ENCODE data around the gene DESI2.
"Not testable (repeated sequence)": the region's sequence is repeated elsewhere in the genome, so short reads cannot be mapped to it uniquely, and the experiment has no call there.

DNA sequence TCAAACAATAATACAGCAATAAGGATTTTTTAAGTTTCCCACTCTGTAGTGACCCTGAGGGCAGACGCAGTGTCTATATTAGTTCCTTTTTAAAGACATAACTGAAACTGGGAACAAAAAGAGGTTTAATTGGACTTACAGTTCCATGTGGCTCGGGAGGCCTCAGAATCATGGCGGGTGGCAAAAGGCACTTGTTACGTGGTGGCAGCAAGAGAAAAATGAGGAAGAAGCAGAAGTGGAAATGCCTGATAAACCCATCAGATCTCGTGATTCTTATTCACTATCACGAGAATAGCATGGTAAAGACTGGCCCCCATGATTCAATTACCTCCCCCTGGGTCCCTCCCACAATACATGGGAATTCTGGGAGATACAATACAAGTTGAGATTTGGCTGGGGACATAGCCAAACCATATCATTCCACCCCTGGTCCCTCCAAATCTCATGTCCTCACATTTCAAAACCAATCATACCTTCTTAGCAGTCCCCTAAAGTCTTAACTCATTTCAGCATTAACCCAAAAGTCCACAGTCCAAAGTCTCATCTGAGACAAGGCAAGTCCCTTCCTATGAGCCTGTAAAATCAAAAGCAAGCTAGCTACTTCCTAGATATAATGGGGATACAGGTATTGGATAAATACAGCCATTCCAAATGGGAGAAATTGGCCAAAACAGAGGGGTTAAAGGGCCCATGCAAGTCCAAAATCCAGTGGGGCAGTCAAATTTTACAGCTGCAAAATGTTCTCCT is 13.9 kb downstream of the DESI2 start:
- TF ChIP-seq, protein P1, sequence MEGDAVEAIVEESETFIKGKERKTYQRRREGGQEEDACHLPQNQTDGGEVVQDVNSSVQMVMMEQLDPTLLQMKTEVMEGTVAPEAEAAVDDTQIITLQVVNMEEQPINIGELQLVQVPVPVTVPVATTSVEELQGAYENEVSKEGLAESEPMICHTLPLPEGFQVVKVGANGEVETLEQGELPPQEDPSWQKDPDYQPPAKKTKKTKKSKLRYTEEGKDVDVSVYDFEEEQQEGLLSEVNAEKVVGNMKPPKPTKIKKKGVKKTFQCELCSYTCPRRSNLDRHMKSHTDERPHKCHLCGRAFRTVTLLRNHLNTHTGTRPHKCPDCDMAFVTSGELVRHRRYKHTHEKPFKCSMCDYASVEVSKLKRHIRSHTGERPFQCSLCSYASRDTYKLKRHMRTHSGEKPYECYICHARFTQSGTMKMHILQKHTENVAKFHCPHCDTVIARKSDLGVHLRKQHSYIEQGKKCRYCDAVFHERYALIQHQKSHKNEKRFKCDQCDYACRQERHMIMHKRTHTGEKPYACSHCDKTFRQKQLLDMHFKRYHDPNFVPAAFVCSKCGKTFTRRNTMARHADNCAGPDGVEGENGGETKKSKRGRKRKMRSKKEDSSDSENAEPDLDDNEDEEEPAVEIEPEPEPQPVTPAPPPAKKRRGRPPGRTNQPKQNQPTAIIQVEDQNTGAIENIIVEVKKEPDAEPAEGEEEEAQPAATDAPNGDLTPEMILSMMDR (IDR thresholded peaks at IDR 0.05; ENCODE audit: borderline replicate concordance, extremely low read depth, low read length, poor library complexity, severe bottlenecking): not testable (repeated sequence)
- TF ChIP-seq EZH2 (IDR thresholded peaks at IDR 0.05; ENCODE audit: borderline replicate concordance, low read depth, low read length, severe bottlenecking): not testable (repeated sequence)

Measured in DND-41 (cell line).